H1 (cell line): ENCODE results near the gene CFHR3. TPM values are rescaled to one million over a fixed set of nuclear protein-coding genes. Genes with fewer than 3 reads are reported as not detected.
A peak's percentile ranks its signal among the peaks of the same experiment; 100 is the strongest.
"Not testable (repeated sequence)": the region's sequence is repeated elsewhere in the genome, so short reads cannot be mapped to it uniquely, and the experiment has no call there.

Experiments
- CTCF ChIA-PET: fragments of 300-600 bp; sonication (Branson Sonifier 250); formaldehyde crosslinking; loops from one replicate; lab custom pipeline; 2021; ENCODE audit not compliant: partially characterized antibody; lab: Charles Lee
- POLR2A ChIA-PET: fragments of 300-600 bp; sonication (Branson Sonifier 250); formaldehyde crosslinking; loops from one replicate; lab custom pipeline; 2021; ENCODE audit warnings: inconsistent platforms; ENCODE audit not compliant: partially characterized antibody; lab: Charles Lee
- DNase-seq, 2 experiments: peaks; one replicate each; pipeline versions ENCODE4 v3.0.0 to v3.0.0-alpha.2; 2010 to 2022; ENCODE audit warnings: low spot score in 2 of 2, low read depth in 1 of 2, mixed read lengths in 1 of 2
- FAIRE-seq: peaks from 2 replicates; lab custom pipeline; 2011; peaks lifted over from hg19 to GRCh38; lab: Jason Lieb, UNC
- H2AFZ ChIP-seq: 2 replicates; pipeline ENCODE4 v1.8.1; 2012; ENCODE audit warnings: low read length, inconsistent platforms
- H2AK5ac ChIP-seq: 2 replicates; pipeline ENCODE4 v1.6.1; 2013; ENCODE audit warnings: low read depth, low read length
- H2BK120ac ChIP-seq: replicated peaks from 2 replicates; pipeline ENCODE3; 2013; ENCODE audit warnings: low read depth, low read length, inconsistent platforms
- H2BK12ac ChIP-seq: 2 replicates; pipeline ENCODE4 v1.6.1; 2013; ENCODE audit warnings: low read depth, low read length
- H2BK15ac ChIP-seq: 2 replicates; pipeline ENCODE4 v1.6.1; 2013; ENCODE audit warnings: low read length
- H2BK20ac ChIP-seq: 2 replicates; pipeline ENCODE4 v1.6.1; 2013; ENCODE audit warnings: low read length
- H2BK5ac ChIP-seq: 2 replicates; pipeline ENCODE4 v1.6.1; 2013; ENCODE audit warnings: low read depth, low read length
- H3K14ac ChIP-seq: 2 replicates; pipeline ENCODE4 v1.6.1; 2013; ENCODE audit warnings: inconsistent platforms; ENCODE audit not compliant: insufficient read length
- H3K18ac ChIP-seq: 2 replicates; pipeline ENCODE4 v1.6.1; 2013; ENCODE audit warnings: low read length; ENCODE audit errors: extremely low read depth
- H3K23ac ChIP-seq: 2 replicates; pipeline ENCODE4 v1.6.1; 2013; ENCODE audit warnings: inconsistent platforms; ENCODE audit not compliant: insufficient read length
- H3K23me2 ChIP-seq: 2 replicates; pipeline ENCODE4 v1.6.1; 2013; ENCODE audit warnings: low read depth, low read length
- H3K27ac ChIP-seq: 2 replicates; pipeline ENCODE4 v1.6.1; 2011; ENCODE audit warnings: low read depth, low read length, inconsistent platforms
- H3K27me3 ChIP-seq, 4 experiments: replicated peaks in 1 of 4; 1 replicate in 1 of 4; 2 replicates in 3 of 4; pipeline versions ENCODE4 v1.6.1 to v1.8.1; 2011 to 2013; ENCODE audit warnings: low read length in 3 of 4, mild to moderate bottlenecking in 3 of 4, inconsistent platforms in 2 of 4, mixed read lengths in 2 of 4, moderate library complexity in 1 of 4; ENCODE audit not compliant: control insufficient read depth in 3 of 4, insufficient read depth in 3 of 4; ENCODE audit errors: extremely low read depth in 1 of 4
- H3K36me3 ChIP-seq, 4 experiments: 2 replicates each; pipeline versions ENCODE4 v1.6.1 to v1.8.1; 2011 to 2013; ENCODE audit warnings: mild to moderate bottlenecking in 4 of 4, low read length in 3 of 4, moderate library complexity in 2 of 4, control low read depth in 1 of 4, inconsistent platforms in 1 of 4; ENCODE audit not compliant: insufficient read depth in 4 of 4, control insufficient read depth in 2 of 4
- H3K4ac ChIP-seq: replicated peaks from 2 replicates; pipeline ENCODE3; 2013; ENCODE audit warnings: low read length, low read depth, mixed read lengths, inconsistent platforms; ENCODE audit not compliant: insufficient read length
- H3K4me1 ChIP-seq, 4 experiments: replicated peaks in 1 of 4; 1 replicate in 1 of 4; 2 replicates in 3 of 4; pipeline versions ENCODE4 v1.6.1 to v1.8.1; 2011 to 2013; ENCODE audit warnings: low read length in 3 of 4, inconsistent platforms in 2 of 4, mixed read lengths in 1 of 4; ENCODE audit not compliant: insufficient read depth in 4 of 4, control insufficient read depth in 3 of 4
- H3K4me2 ChIP-seq, 2 experiments: 2 replicates each; pipeline versions ENCODE4 v1.6.1 to v1.8.1; 2011 to 2013; ENCODE audit warnings: low read depth in 2 of 2, low read length in 2 of 2, control low read depth in 1 of 2, inconsistent platforms in 1 of 2, mild to moderate bottlenecking in 1 of 2; ENCODE audit not compliant: insufficient read depth in 1 of 2
- H3K4me3 ChIP-seq, 4 experiments: fragments of 200-600, 300-600 bp in 1 of 4; sonication (generic), shearing (Covaris generic), sonication (Bioruptor Twin) in 1 of 4; 2 replicates each; pipeline versions ENCODE4 v1.5.1 to v1.8.1; 2011 to 2016; ENCODE audit warnings: low read length in 4 of 4, low read depth in 3 of 4, control low read depth in 2 of 4, inconsistent platforms in 2 of 4, mild to moderate bottlenecking in 2 of 4, mixed read lengths in 1 of 4, moderate library complexity in 1 of 4; ENCODE audit not compliant: insufficient read depth in 2 of 4; ENCODE audit errors: extremely low read depth in 1 of 4
- H3K56ac ChIP-seq: replicated peaks from 2 replicates; pipeline ENCODE3; 2013; ENCODE audit warnings: low read depth, mild to moderate bottlenecking, mixed read lengths, low read length, inconsistent platforms; ENCODE audit not compliant: insufficient read length
- H3K79me1 ChIP-seq: 2 replicates; pipeline ENCODE4 v1.6.1; 2013; ENCODE audit warnings: low read depth, low read length, control low read depth
- H3K79me2 ChIP-seq, 2 experiments: 2 replicates each; pipeline versions ENCODE4 v1.6.1 to v1.8.1; 2012 to 2013; ENCODE audit warnings: low read length in 2 of 2, mild to moderate bottlenecking in 2 of 2, inconsistent platforms in 1 of 2; ENCODE audit not compliant: insufficient read depth in 2 of 2, control insufficient read depth in 1 of 2
- H3K9ac ChIP-seq, 4 experiments: replicated peaks in 1 of 4; 1 replicate in 1 of 4; 2 replicates in 3 of 4; pipeline versions ENCODE4 v1.6.1 to v1.8.1; 2011 to 2013; ENCODE audit warnings: low read depth in 3 of 4, low read length in 3 of 4, control low read depth in 2 of 4, mild to moderate bottlenecking in 2 of 4, moderate library complexity in 2 of 4, inconsistent platforms in 1 of 4; ENCODE audit errors: extremely low read depth in 1 of 4
- H3K9me3 ChIP-seq, 2 experiments: 2 replicates each; pipeline versions ENCODE4 v1.6.1 to v1.8.1; 2012 to 2013; ENCODE audit warnings: mild to moderate bottlenecking in 2 of 2, moderate library complexity in 2 of 2, control low read depth in 1 of 2, inconsistent platforms in 1 of 2, low read depth in 1 of 2, low read length in 1 of 2, mixed read lengths in 1 of 2; ENCODE audit not compliant: insufficient read depth in 2 of 2
- H4K20me1 ChIP-seq, 2 experiments: replicated peaks in 1 of 2; 2 replicates each; pipeline versions ENCODE3 to v1.8.1; 2011 to 2013; ENCODE audit warnings: inconsistent platforms in 2 of 2, low read length in 2 of 2, mild to moderate bottlenecking in 1 of 2; ENCODE audit not compliant: insufficient read depth in 2 of 2, control insufficient read depth in 1 of 2
- H4K5ac ChIP-seq: 2 replicates; pipeline ENCODE4 v1.6.1; 2013; ENCODE audit warnings: low read length, low read depth, mixed read lengths, inconsistent platforms; ENCODE audit not compliant: insufficient read length
- H4K8ac ChIP-seq: 2 replicates; pipeline ENCODE4 v1.8.0; 2013; ENCODE audit warnings: mild to moderate bottlenecking, moderate library complexity, low read length, inconsistent platforms; ENCODE audit not compliant: insufficient read depth; ENCODE audit errors: extremely low read depth
- H4K91ac ChIP-seq: replicated peaks from 2 replicates; pipeline ENCODE3; 2013; ENCODE audit warnings: low read length, mixed read lengths, inconsistent platforms; ENCODE audit not compliant: insufficient read length
- CTCF ChIP-seq, 3 experiments: IDR thresholded peaks; 1 replicate in 2 of 3; 2 replicates in 1 of 3; pipeline versions ENCODE4 v1.5.1 to v1.6.1; 2011; ENCODE audit warnings: low read length in 3 of 3, mild to moderate bottlenecking in 3 of 3, inconsistent platforms in 2 of 3, low read depth in 1 of 3, moderate library complexity in 1 of 3; ENCODE audit not compliant: insufficient read depth in 1 of 3; ENCODE audit errors: control extremely low read depth in 1 of 3
- RAD21 ChIP-seq, 2 experiments: IDR thresholded peaks in 1 of 2; conservative IDR thresholded peaks in 1 of 2; 2 replicates each; pipeline ENCODE4 v1.6.1; 2011; ENCODE audit warnings: low read depth in 2 of 2, low read length in 2 of 2, improper control_type of control experiment in 1 of 2, inconsistent platforms in 1 of 2, mild to moderate bottlenecking in 1 of 2, moderate library complexity in 1 of 2
- WGBS, 2 experiments: shearing (Covaris generic) in 1 of 2; methylation state at CpG; one replicate each; pipeline versions ENCODE4 v1.1.6 to v1.1.7; 2013 to 2015; ENCODE audit warnings: low lambda C conversion rate in 2 of 2, mixed read lengths in 2 of 2, inconsistent platforms in 1 of 2, low coverage in 1 of 2, missing lambda C conversion rate in 1 of 2; ENCODE audit not compliant: insufficient replicate concordance in 2 of 2, insufficient coverage in 1 of 2, insufficient read length in 1 of 2; ENCODE audit errors: extremely low coverage in 1 of 2, missing lambda C conversion rate in 1 of 2; 5-methylcytosine and 5-hydroxymethylcytosine counted together
- polyA plus RNA-seq, 7 experiments: library from polyadenylated mRNA; depleted of rRNA in 3 of 7; stranded (reverse) in 5 of 7; unstranded in 2 of 7; fragments of >200 nt in 5 of 7; fragments of 200-250 nt in 2 of 7; gene quantifications; 1 replicate in 5 of 7; 2 replicates in 1 of 7; 4 replicates in 1 of 7; pipeline versions ENCODE4 v1.2.1 to v1.2.3, GENCODE V29; 2011 to 2013; ENCODE audit warnings: missing spikeins in 2 of 7, mixed read lengths in 2 of 7
- total RNA-seq: library from RNA; stranded (reverse); fragmentation: NEBNext Ultra II Directional; extraction: Animal tissue kit (Norgen Biotek cat#: 25700); gene quantifications from 2 replicates; pipeline ENCODE4 v1.2.1, GENCODE V29; 2021

The CFHR3 gene
- total and polyA plus RNA-seq, 2 of the 8 experiments (the other 6 are each of a cell fraction or from before 2014, with no cell fraction given): 0.20 to 0.52 TPM

- H2BK120ac ChIP-seq, H3K14ac ChIP-seq, H3K79me2 ChIP-seq, H3K23ac ChIP-seq, CTCF ChIA-PET, H2BK20ac ChIP-seq, FAIRE-seq, H2AK5ac ChIP-seq, H3K9ac ChIP-seq, H3K4me3 ChIP-seq, H3K56ac ChIP-seq, H4K91ac ChIP-seq, H2AFZ ChIP-seq, H2BK12ac ChIP-seq, H3K4me1 ChIP-seq, H2BK5ac ChIP-seq, H4K5ac ChIP-seq, H3K27me3 ChIP-seq, H2BK15ac ChIP-seq, POLR2A ChIA-PET, H3K18ac ChIP-seq, H3K27ac ChIP-seq, H4K8ac ChIP-seq, H3K4me2 ChIP-seq, H3K4ac ChIP-seq, H4K20me1 ChIP-seq, H3K23me2 ChIP-seq, H3K36me3 ChIP-seq, DNase-seq, H3K79me1 ChIP-seq: not testable (repeated sequence)
- 61% methylated on average over 6 of the region's 6 CpGs; no CpG with 5 or more reads in 1 of the 2 experiments for WGBS, 2 experiments
- TF ChIP-seq RAD21 (IDR thresholded peaks at IDR 0.05 in 1 of 2, conservative IDR thresholded peaks at IDR 0.05 in 1 of 2; ENCODE audit: low read depth in 2 of 2, low read length in 2 of 2): peak; percentile 41 to 49
- TF ChIP-seq CTCF (IDR thresholded peaks at IDR 0.05; ENCODE audit: control extremely low read depth in 1 of 3, insufficient read depth in 1 of 3, low read depth in 1 of 3, low read length in 3 of 3): peak in 1 of 3 experiments; percentile 28; a peak in 2 of 4 replicates
- peaks cover 7 to 10% of the 10 kb centered on the region in 2 experiments; a peak in 3 of 4 replicates for H3K9me3 ChIP-seq
These were observed 31.4 kb upstream of the CFHR3 start for GRCh38 chr1:196743244-196743643.
